Loucy (cell line): ENCODE results near the gene LUC7L2.

Experiments
- CTCF ChIP-seq: fragments of 200-600 bp; sonication (generic); conservative IDR thresholded peaks from 2 replicates; pipeline ENCODE4 v1.5.1; 2014; ENCODE audit warnings: mild to moderate bottlenecking, antibody characterized with exemption, low read length
- EZH2phosphoT487 ChIP-seq: fragments of 200-600 bp; IDR thresholded peaks from 2 replicates; pipeline ENCODE4 v1.6.1; 2018; ENCODE audit warnings: antibody characterized with exemption, mild to moderate bottlenecking, moderate library complexity, borderline replicate concordance

- TF ChIP-seq CTCF (no peak), EZH2phosphoT487 (no peak)
These were observed 17.9 kb upstream of the LUC7L2 start for GRCh38 chr7:139341776-139342226.
